Omental fat pad (tissue), 4 donors: ENCODE measurements around the gene ZNF385C. TPM values are rescaled to one million over a fixed set of nuclear protein-coding genes. Genes with fewer than 3 reads are reported as not detected.

Source experiments
- ATAC-seq: fragments of 150-250 bp; one replicate; pipeline ENCODE4 v1.9.1; 2016; ENCODE audit warnings: mild to moderate bottlenecking, moderate library complexity; ENCODE audit not compliant: low FRiP score
- DNase-seq: peaks from one replicate; pipeline ENCODE4 v3.0.0-alpha.2; 2019; ENCODE audit warnings: low spot score
- CTCF ChIP-seq, 3 donors: fragments of 450-650 bp; IDR thresholded peaks; one replicate each; pipeline ENCODE4 v1.5.1; 2016 to 2017; ENCODE audit warnings: antibody characterized with exemption in 3 of 3, mild to moderate bottlenecking in 3 of 3, moderate library complexity in 2 of 3
- total RNA-seq, 4 donors: library from RNA; depleted of rRNA; stranded (reverse); fragments of >200 nt; gene quantifications; one replicate each; pipeline ENCODE4 v1.1.0, GENCODE V29; 2016

The ZNF385C gene
- total RNA-seq, 4 donors from 2014 or later, result not detected

- DNase-seq (no peak), ATAC-seq (no peak)
- TF ChIP-seq CTCF (IDR thresholded peaks at IDR 0.05), result no peak
These were observed 59.9 kb downstream of the ZNF385C start for GRCh38 chr17:42038221-42038973.

- ATAC-seq (no peak), DNase-seq (no peak)
- TF ChIP-seq CTCF (IDR thresholded peaks at IDR 0.05), result no peak
These were observed 64.2 kb downstream of the ZNF385C start for GRCh38 chr17:42034059-42034458.

- TF ChIP-seq CTCF (IDR thresholded peaks at IDR 0.05), result no peak
- no peak for DNase-seq
- no peak for ATAC-seq
These were observed 66.7 kb downstream of the ZNF385C start for GRCh38 chr17:42031584-42031983.

GRCh38 chr17:42028791-42029127, 69.5 kb downstream of the ZNF385C start:
- no peak for DNase-seq
- no peak for TF ChIP-seq CTCF (IDR thresholded peaks at IDR 0.05)
- ATAC-seq, result no peak

GRCh38 chr17:42027961-42028790, 70.1 kb downstream of the ZNF385C start:
- ATAC-seq (no peak), DNase-seq (no peak)
- TF ChIP-seq CTCF (IDR thresholded peaks at IDR 0.05), result no peak

GRCh38 chr17:42027590-42027889, 70.7 kb downstream of the ZNF385C start:
- ATAC-seq, result no peak
- DNase-seq, result no peak
- no peak for TF ChIP-seq CTCF (IDR thresholded peaks at IDR 0.05)
